ENCODE data around the gene SLC12A7.
"Not testable (repeated sequence)": the region's sequence is repeated elsewhere in the genome, so short reads cannot be mapped to it uniquely, and the experiment has no call there.

The SLC12A7 gene

DNA sequence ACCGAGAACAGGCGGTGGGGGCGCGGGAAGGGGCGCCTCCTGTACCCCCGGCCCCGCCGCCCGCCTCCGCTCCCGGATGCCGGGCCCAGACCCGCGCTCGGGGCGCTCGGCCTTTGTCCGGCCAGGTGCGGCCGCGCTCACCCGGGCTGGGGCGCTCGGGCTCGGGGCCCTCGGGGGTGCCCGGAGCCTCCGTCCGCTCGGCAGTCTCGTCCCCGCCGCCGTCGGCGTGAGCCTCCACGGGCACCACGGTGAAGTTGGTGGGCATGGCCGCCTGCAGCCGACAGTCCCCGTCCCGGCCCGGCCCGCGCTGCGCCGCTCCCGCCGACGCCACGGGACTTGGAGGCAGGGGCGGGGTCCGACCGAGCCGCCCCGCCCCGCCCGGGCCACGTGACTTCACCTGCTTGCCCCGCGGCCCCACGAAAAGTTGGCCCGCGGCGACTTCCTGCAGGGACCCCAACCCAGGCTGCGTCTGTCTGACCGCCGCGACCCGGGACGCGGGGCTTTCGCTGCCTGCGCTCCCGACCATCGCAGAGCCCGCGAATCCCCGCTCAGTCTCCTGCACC is at the start of gene SLC12A7:
Gene SLC12A7 (minus strand): TSS at position 337 of the 563 bp plus-strand sequence. CDS start 72 bp downstream, at position 265.
- peak; percentile 50 for DNase-seq (ENCODE audit: low read depth)

DNA sequence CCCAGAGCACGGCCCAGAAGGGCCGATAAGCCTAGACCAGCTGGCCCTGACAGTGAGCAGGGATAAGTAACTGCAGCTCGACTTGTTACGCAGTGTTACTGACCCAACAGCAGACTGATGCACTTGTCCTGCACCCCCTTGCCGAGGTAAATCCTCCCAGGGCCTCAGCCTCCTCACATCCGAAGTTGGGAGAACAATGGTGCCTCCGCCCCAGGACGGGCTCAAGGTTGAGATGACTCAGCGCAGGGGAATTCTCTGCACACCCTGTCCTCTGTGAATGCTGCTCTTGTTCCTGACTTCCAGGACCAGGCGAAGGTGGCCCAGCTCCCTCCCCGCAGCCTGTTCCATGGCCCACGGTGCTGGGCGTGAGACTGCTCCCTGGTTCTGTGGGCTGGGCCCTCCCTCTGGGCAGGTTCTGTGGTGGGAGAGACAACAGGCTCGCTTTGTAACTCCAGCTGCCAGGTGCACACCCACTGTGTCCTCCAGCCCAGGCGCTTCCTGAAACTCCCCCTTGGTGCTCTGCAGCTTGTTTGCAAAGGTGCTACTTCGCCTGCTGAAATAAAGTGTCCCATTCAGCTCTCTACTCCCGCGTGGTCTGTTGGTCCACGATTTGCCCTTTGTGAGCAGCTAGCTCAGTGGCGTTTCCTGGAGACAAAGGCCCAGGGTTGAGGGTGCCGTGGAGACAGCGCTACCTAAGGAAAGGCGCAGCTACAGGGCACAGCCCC is 49.4 kb upstream of the SLC12A7 start:
- no peak for DNase-seq (ENCODE audit: low read depth)

DNA sequence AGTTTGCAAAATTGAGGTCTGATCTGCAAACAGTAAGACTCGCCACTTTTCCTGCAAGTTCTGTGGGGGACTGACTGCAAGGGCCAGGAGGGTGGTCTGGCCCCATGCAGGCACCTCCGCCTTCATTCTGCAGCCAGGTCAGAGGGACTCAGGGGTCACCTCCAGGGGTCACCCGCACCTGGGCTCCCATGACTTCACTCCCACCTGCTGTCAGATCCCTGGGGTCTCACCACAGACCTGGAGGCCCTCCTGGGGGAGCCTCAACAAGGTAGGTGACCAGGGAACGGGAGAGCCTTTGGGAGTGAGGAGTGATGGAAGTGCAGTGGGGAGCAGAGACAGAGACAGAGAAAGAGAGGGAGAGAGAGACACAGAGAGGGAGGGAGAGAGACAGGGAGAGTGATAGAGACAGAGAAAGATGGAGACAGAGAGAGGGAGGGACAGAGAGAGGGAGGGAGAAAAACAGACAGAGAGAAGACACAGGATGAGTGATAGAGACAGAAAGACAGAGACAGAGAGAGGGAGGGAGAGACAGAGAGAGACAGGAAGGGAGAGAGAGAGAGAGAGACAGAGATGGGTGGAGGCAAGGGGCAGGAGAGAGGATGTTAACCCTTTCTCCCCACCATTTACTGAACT is 48.0 kb upstream of the SLC12A7 start:
- DNase-seq (ENCODE audit: low read depth), result no peak

DNA sequence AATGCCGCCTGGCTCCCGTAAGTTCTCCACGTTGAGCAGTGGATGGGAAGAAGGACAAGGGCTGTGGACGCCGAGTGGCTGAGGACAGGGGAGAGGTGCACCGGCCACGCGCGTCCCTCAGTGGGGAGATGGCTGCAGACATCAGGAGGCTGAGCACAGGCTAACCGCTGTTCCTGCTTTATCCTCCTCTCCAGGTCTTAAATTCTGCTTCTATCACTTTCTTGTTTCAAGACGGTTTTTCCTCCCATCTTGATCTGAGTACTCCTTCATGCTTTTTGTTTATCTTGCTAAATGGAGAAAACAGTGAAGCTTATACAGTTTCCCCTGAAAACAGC is 47.4 kb upstream of the SLC12A7 start:
- DNase-seq (ENCODE audit: low read depth), result no peak

DNA sequence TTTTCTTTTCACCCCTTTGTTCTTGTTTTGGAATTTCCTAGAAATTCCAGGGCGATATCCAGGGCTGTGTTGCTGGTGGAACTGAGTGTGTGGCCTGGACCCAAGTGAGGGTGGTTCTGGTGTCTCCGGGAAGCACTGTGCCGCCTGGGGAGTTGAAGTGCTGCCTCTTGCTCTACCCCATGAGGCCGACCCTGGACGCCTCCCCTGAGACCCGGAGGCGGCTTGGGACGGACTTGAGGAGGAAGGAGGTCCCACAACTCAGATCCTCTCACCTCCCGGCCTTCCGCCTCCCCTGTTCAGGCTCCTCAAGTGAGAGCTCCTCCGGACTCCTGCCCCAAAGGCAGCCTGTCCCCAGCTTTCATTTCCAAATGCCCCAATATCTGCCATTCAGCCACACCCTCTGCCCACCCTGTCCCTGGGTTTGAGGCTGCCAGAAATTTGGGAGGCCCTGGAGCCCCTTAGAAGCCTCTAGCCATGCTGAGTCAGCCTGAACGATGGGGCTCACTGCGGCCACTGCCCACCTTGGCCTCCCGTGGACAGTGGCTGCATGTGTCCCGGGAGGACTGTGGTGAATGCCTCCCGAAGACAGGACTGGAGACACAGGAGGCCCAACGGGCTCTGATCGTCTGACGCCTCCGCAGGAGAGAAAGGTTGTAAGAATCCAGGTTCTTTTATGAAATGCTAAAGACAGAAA is 46.9 kb upstream of the SLC12A7 start:
- no peak for DNase-seq (ENCODE audit: low read depth)

DNA sequence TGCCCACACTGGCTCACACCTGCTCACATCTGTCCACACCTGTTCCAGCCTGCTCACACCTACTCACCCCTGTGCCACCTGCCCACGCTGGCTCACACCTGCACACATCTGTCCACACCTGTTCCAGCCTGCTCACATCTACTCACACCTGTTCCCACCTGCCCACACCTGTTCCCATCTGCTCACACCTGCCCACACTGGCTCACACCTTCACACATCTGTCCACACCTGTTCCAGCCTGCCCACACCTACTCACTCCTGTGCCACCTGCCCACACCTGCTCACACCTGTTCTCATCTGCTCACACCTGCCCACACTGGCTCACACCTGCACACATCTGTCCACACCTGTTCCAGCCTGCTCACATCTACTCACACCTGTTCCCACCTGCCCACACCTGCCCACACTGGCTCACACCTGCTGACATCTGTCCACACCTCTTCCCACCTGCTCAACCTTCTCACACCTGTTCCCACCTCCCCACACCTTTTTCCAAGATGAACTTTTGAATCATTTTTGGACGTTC is 45.7 kb upstream of the SLC12A7 start:
- not testable (repeated sequence) for DNase-seq (ENCODE audit: low read depth)

DNA sequence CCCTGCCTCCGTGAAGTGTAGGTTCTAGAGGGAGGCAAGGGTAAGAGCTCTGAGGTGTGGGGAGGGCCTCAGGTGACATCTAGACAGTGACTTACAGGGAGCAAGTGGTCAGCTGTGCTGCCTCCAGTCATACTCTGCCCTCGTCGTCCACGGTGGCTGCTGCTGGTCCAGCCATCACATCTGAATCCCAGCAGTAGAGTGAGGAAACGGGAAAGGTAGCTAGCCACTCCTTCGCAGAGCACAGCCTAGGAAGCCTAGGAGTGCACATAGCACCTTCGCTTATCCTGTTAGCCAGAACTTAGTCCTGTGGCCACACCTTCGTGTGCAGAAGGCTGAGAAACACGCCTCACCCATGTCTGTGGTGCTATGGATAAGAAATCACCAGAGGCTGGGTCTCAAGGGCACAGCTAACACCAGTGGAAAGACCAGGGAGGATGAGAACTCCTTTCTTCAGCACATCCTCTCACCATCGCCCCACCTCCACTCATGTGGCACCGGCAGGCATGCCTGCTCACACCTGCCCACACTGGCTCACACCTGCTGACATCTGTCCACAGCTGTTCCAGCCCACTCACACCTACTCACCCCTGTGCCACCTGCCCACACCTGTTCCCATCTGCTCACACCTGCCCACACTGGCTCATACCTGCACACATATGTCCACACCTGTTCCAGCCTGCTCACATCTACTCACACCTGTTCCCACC is 45.0 kb upstream of the SLC12A7 start:
- DNase-seq (ENCODE audit: low read depth), result no peak

DNA sequence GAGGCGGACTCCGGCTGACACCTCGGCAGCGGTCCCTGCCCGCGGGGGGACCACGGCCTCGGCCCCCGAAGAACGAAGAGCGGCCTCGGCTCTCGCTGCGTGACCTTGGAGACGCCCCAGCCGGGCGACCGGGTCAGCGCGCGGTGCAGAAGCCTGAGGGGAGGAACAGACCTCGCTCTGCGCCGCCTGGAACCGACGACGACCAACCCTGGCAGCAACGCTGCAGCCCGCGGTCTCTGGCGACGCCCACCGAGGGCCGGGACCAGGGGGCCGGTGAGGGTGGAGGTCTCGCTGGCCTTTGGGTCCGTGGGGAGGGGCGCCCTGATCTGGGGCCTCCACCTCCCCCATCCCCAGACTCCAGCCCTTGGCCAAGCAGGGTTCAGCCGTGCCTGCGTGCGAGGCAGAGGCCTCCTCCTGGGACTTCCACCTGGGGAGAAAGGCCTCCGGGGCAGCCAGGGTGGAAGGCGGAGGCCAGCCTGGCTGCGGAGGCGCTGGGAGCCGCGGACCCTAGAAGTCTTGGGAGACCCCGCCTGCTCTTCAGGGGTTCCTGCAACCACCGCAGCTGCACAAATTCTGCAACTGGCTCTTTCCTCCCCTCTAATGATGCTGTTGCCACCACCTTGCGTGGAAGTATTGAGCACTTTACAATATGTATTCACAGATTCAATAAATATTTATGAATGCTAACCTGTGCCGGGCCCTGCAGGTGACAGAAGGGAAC is 44.3 kb upstream of the SLC12A7 start:
- no peak for DNase-seq (ENCODE audit: low read depth)

DNA sequence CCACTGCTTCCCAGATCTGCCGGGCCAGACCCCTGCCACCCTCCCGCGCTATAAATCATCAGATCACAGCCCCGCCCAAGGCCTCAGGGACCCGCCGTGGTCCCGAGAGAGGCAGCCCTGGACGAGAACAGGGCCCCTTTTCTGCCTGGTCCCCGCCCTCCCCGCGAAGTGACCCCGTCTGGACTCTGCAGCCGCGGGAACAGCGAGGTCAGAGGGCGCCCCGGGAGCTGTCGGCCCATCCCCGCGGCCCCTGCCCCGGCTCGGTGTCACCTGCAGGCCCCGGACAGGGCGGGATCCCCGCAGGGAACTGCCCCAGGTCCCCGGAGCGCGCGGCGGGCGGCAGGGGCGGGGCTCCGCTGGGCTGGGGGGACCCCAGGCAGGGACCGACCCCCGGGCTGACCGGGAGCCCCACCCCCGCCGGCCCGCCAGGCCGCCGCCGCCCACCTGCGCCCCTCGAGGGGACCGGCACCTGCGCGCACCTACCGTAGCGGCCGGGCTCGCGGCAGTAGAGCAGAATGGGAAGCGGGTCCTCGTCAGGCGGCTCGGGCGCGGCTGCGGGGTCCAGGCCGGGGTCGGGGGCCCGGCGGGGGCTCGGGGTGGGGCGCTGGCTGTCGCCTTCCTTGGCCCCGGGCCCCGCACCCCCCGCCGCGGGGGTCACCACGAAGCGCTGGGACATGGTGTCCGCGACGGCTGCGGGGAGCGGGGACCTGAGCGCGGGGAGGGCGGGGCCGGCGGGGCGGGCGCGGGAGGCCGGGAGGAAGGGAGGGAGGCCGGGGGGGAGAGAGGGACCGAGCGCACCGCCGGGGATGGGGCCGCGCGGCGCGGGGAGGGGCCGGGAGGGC is 43.5 kb upstream of the SLC12A7 start:
- no peak for DNase-seq (ENCODE audit: low read depth)

DNA sequence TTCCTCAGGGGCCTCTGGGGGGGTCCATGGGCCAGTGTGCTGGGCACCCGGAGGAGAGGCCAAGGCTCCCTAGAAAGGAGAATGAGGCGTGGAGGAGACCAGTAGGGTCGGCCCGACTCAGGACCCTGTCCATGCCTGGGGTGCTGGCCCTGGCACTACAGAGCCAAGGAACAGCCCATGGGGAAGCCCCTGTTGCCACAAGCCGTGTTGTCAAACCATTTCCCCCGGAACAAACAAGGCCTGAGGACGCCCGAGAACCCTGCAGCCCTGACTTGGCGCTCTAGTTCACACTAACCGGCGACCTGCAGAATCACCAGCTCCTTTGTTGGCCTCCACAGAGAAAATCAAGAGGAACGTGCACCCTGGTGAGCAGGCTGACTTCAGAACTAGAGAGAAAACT is 41.6 kb upstream of the SLC12A7 start:
- no peak for DNase-seq (ENCODE audit: low read depth)

DNA sequence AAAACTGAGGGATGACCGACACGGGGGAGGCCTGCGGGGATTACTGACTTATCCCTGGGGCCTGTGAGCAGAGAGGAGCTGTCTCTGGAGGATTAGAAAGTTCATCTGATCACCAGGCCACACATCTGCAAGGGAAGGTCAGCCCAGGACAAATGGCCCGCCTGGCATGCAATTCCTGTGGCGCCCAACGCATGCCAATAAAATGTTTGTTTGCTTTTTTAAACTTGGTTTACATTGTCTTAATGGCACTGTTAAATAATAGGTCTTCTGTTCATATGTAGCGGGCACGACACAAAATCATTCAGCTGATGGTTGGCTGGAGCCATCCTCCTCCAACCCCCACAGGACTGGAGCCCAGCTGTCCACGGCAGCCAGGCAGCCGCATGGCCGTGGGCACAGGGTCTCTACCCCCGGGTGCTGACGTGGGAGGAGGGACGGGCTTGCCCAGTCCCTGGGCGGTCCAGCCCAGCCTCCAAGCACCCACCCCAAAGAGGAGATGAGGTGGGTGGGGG is 41.0 kb upstream of the SLC12A7 start:
- no peak for DNase-seq (ENCODE audit: low read depth)

DNA sequence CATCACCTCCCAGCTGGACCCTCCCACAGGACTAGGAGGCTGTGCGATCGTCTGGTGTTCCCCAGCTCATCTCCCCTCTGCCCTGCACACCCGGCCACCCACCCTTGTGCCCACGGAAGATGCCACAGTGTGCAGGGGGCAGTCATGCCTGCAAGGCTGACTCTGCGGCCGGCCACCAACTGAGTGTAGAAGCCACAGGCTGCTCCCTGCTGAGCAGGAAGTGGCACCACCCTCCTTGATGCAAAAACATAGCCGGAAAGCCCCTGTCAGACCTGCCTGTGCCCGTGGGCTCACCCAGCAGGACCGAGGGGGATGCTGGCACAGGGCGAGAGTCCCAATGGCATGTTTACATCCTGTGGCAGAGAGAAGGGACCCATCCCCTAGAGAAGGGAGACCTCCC is 40.3 kb upstream of the SLC12A7 start:
- DNase-seq (ENCODE audit: low read depth), result peak; percentile 28

DNA sequence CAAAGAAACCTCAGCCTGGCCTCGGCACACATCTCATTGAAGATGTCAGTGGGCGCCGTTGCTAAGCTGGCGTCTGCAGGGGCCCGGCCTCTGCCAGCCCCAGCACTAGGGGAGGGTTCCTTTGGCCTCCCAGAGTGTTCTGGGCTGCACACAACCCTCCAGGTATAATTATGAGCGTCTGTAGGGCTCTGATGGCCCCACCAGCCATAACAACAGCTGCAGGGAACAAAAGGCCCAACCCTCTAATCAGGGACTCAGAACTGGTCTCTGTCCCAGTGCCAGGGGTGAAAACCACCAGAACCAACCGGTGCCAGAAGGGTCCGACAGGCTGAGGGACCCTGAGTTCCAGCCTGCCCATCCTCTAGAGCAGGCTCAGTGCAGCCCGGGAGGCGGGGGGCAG is 39.5 kb upstream of the SLC12A7 start:
- no peak for DNase-seq (ENCODE audit: low read depth)

DNA sequence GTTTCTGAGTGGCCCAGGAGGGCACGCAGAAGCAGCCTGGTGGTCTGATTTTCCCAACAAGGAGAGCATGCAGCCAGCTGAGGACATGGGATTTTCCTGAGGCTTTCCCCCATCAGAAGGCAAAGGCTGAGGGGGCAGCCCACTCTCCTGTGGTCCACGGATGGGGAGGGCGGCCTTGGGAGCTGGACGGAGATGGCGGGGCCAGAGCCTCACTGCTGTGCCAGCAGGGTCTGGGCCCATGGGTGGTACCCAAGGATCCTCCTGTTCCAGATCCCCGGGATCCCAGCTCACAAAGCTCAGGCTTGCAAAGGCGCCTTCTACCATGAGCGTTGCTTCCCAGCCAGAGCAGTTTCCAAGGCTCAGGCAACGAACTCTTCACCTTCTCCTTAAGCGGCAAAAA is 39.0 kb upstream of the SLC12A7 start:
- DNase-seq (ENCODE audit: low read depth), result no peak

DNA sequence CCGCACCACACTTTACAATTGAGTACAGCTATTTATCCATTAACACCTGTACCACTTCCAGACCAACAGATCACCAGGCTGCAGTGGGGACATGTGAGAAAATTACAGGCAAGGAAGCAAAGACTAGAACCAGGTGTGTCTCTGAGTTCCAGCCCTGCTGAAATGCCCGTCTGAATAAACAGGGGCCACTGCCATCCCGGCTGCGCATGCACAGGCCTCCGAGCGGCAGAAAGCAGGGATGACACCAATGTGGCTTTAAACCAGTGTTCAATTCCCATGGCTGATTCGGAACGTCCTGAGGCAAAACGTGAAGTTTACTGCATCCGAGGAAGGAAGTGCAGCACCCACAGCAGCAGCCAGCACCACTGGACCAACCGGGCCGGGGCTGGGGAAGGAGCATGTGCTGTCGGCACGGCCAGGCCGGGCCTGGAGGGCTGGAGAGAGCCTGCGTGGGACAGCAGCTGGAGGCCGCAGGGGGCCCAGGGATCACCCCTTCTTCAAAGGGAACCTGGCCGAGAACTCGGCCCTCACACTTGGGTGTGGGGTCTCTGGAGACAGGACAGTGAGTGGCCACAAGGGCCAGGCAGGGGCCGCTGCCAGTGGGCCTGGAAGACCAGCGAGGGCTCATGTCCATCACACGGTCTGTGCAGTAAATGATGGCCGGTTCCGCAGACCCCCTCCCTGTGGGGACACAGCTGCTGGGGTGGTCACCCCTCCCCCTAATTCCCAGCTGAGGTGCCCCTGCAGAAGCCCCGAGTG is 33.0 kb upstream of the SLC12A7 start:
- DNase-seq (ENCODE audit: low read depth), result no peak

DNA sequence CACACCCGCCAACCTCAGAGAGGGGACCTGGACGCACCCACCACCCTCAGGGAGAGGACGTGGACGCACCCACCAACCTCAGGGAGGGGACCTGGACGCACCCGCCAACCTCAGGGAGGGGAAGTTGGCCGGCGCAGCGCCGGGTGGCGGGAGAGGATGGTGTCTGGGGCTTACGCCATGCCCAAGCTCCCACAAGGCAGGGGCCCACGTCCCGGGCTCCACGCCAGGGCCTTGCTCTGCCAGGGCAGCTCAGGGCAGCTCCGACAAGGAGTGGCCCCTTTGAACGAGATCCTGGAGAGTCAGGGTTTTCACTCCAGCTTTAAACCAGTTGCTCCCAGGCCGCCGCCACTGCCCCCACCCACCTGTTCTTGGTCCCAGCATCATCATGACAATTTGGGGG is 32.2 kb upstream of the SLC12A7 start:
- no peak for DNase-seq (ENCODE audit: low read depth)

DNA sequence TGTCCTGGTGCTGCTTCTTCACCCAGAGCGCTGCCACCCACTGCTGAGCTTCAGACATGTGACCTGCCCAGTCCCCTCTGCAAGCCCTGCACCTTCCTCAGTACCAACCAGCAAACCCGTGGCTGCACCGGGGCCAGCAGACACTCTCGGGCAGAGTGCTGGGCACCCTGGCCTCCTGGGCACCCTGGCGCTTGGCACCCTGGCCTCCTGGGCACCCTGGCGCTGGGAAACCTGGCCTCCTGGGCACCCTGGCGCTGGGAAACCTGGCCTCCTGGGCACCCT is 31.7 kb upstream of the SLC12A7 start:
- no peak for DNase-seq (ENCODE audit: low read depth)

DNA sequence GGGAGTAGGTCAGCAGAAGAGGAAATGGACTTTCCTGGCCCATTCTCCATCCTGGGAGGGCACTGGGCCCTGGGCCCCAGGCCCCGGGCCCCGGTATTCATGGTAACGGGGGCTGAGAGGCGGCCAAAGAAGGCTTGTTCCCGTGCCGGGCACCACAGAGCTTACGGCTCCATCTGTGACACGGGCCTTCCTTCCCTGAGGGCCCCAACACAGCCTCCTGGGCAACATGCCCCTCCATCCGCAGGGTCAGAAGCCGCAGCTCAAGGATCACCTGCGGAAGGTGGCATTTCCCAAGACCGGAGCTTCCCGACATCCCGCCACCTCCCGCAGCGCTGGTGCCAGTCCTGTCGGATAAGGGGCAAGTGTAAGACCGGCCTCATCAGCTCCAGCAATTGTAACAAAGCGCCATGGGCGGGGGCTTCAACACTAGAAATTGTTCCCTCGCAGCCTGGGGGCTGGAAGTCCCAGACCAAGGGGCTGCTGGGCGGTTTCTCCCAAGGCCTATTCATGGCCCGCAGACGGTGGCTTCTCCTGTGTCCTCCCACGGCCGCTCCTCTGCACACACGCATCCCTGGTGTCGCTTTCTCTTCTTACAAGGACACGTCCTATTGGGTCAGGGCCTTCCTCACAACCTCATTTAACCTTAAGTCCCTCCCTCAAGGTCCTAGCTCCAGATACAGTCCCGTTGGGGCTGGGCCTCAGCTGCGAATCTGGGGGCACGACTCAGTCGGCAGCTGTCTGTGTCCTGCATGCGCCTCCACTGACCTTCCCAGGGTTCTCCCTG is 31.2 kb upstream of the SLC12A7 start:
- DNase-seq (ENCODE audit: low read depth), result no peak

DNA sequence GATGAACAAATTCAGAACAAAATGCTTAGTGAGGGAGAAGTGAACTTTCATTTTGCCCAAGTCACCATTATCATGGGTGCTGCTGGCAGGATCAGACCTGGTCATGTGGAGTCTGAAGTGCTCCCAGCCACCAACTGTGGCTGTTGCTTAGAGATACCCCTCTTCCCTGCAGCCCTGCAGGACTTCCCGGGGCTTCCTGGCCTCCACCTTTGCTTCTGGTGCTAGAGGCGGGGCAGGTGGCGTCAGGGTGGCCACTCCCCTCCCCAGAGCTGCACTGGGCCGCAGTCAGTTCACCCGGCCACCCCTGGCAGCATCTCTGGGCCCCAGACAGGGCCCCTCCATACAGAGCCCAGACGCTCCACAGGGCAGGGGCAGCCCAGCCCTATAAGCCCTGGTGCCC is 30.0 kb upstream of the SLC12A7 start:
- DNase-seq (ENCODE audit: low read depth), result no peak

Measured in stimulated activated CD8-positive, alpha-beta memory T cell treated with anti-CD3 and anti-CD28 coated beads, Interleukin-12 subunit alpha, Interleukin-12 subunit beta, amount 100 ng/mL, for 4 hours (primary cell).